ENCODE measurements around the gene IL13RA2. TPM values are rescaled to one million over a fixed set of nuclear protein-coding genes. Genes with fewer than 3 reads are reported as not detected.

IL13RA2 gene
- total RNA-seq, 1 experiment from 2014 or later = 8.1 TPM

GRCh38 chrX:115038406-115038805, 21.0 kb upstream of the IL13RA2 start:
- no peak overlapping the region for H2AFZ ChIP-seq (ENCODE audit: low read length)

GRCh38 chrX:115036029-115036428, 18.6 kb upstream of the IL13RA2 start:
- intact Hi-C loops (cut with micrococcal nuclease) = no loop called here
- no peak overlapping the region for H3K4me3 ChIP-seq (ENCODE audit: low read length)
- H3K79me2 ChIP-seq (ENCODE audit: low read length) = no peaks in the 10 kb centered on the region
- no peaks in the 10 kb centered on the region for H3K9me3 ChIP-seq (ENCODE audit: low read length)
- no peak for DNase-seq
- H2AFZ ChIP-seq (ENCODE audit: low read length) = no peak overlapping the region
- TF ChIP-seq EZH2phosphoT487 (IDR thresholded peaks at IDR 0.05; ENCODE audit: borderline replicate concordance, low read length) (no peak), EZH2 (IDR thresholded peaks at IDR 0.05; ENCODE audit: low read length, unreplicated experiment) (no peak), CTCF (conservative IDR thresholded peaks at IDR 0.05; ENCODE audit: low read depth, low read length) (no peak)
- peaks cover 16% of the 10 kb centered on the region for H3K4me1 ChIP-seq (ENCODE audit: insufficient read depth, low read length)
- no peaks in the 10 kb centered on the region for H3K27me3 ChIP-seq (ENCODE audit: low read length)
- no peaks in the 10 kb centered on the region for H3F3A ChIP-seq (ENCODE audit: low read length, unreplicated experiment)
- no peaks in the 10 kb centered on the region for H3K36me3 ChIP-seq (ENCODE audit: low read depth, low read length)
- H3K9me2 ChIP-seq (replicated peaks; ENCODE audit: low read length) = no peaks in the 10 kb centered on the region
- ChIA-PET POLR2A (ENCODE audit: unreplicated experiment) (no interaction called here), CTCF (no interaction called here)
- no peak overlapping the region for H3K4me2 ChIP-seq (ENCODE audit: low read length)
- H3K27ac ChIP-seq (ENCODE audit: low read length) = no peak overlapping the region
- no peak overlapping the region for H3K9ac ChIP-seq (ENCODE audit: low read length)
- ATAC-seq = no peak
- BruUV-seq (replicated peaks) = no TSS peak
- H4K20me1 ChIP-seq (ENCODE audit: low read length) = no peaks in the 10 kb centered on the region

More at GRCh38 chrX:115038406-115038805, 21.0 kb upstream of the IL13RA2 start:
- Histone ChIP-seq H3K4me2 (ENCODE audit: low read length) (no peak overlapping the region), H3K9ac (ENCODE audit: low read length) (no peak overlapping the region), H3K4me3 (ENCODE audit: low read length) (no peak overlapping the region), H3K9me2 (replicated peaks; ENCODE audit: low read length) (no peaks in the 10 kb centered on the region), H3K9me3 (ENCODE audit: low read length) (no peaks in the 10 kb centered on the region), H3K27ac (ENCODE audit: low read length) (no peak overlapping the region), H3K4me1 (ENCODE audit: insufficient read depth, low read length) (no peaks in the 10 kb centered on the region), H3F3A (ENCODE audit: low read length, unreplicated experiment) (no peaks in the 10 kb centered on the region), H3K79me2 (ENCODE audit: low read length) (no peaks in the 10 kb centered on the region), H4K20me1 (ENCODE audit: low read length) (no peaks in the 10 kb centered on the region), H3K36me3 (ENCODE audit: low read depth, low read length) (no peaks in the 10 kb centered on the region), H3K27me3 (ENCODE audit: low read length) (no peaks in the 10 kb centered on the region)
- POLR2A ChIA-PET (ENCODE audit: unreplicated experiment) = no interaction called here
- intact Hi-C loops (cut with micrococcal nuclease) = no loop called here
- no peak for DNase-seq
- no peak for TF ChIP-seq CTCF (conservative IDR thresholded peaks at IDR 0.05; ENCODE audit: low read depth, low read length)
- TF ChIP-seq EZH2phosphoT487 (IDR thresholded peaks at IDR 0.05; ENCODE audit: borderline replicate concordance, low read length) = no peak
- no peak for TF ChIP-seq EZH2 (IDR thresholded peaks at IDR 0.05; ENCODE audit: low read length, unreplicated experiment)
- CTCF ChIA-PET = no interaction called here
- ATAC-seq = no peak
- no TSS peak for BruUV-seq (replicated peaks)

GRCh38 chrX:115031989-115032388, 14.6 kb upstream of the IL13RA2 start:
- Histone ChIP-seq H3K27me3 (ENCODE audit: low read length) (no peaks in the 10 kb centered on the region), H3K4me3 (ENCODE audit: low read length) (no peak overlapping the region), H4K20me1 (ENCODE audit: low read length) (no peaks in the 10 kb centered on the region), H3K36me3 (ENCODE audit: low read depth, low read length) (no peaks in the 10 kb centered on the region), H2AFZ (ENCODE audit: low read length) (no peak overlapping the region), H3K79me2 (ENCODE audit: low read length) (no peaks in the 10 kb centered on the region), H3F3A (ENCODE audit: low read length, unreplicated experiment) (no peaks in the 10 kb centered on the region), H3K9me3 (ENCODE audit: low read length) (no peaks in the 10 kb centered on the region), H3K4me1 (ENCODE audit: insufficient read depth, low read length) (peaks cover 36% of the 10 kb centered on the region), H3K9me2 (replicated peaks; ENCODE audit: low read length) (no peaks in the 10 kb centered on the region), H3K9ac (ENCODE audit: low read length) (no peak overlapping the region), H3K4me2 (ENCODE audit: low read length) (peak overlapping the region; percentile 6; the same call in 1 of the 2 replicates), H3K27ac (ENCODE audit: low read length) (peak overlapping the region; percentile 69)
- DNase-seq (peak; percentile 74), ATAC-seq (peak; percentile 18; the same call in 1 of the 2 replicates)
- CTCF ChIA-PET = no interaction called here
- intact Hi-C loops (cut with micrococcal nuclease) = no loop called here
- no TSS peak for BruUV-seq (replicated peaks)
- POLR2A ChIA-PET (ENCODE audit: unreplicated experiment) = no interaction called here
- no peak for TF ChIP-seq CTCF (conservative IDR thresholded peaks at IDR 0.05; ENCODE audit: low read depth, low read length)
- no peak for TF ChIP-seq EZH2phosphoT487 (IDR thresholded peaks at IDR 0.05; ENCODE audit: borderline replicate concordance, low read length)
- TF ChIP-seq EZH2 (IDR thresholded peaks at IDR 0.05; ENCODE audit: low read length, unreplicated experiment) = no peak
